Sigmoid colon (tissue), 4 donors: ENCODE results near the gene TNC.

ENCODE experiments used
- CTCF ChIP-seq, 4 experiments: fragments of 450-650 bp in 3 of 4; fragments of 200-600 bp in 1 of 4; IDR thresholded peaks; one replicate each; pipeline ENCODE4 v1.5.1; 2016 to 2019; ENCODE audit warnings: antibody characterized with exemption in 4 of 4, mild to moderate bottlenecking in 3 of 4, moderate library complexity in 2 of 4
- POLR2A ChIP-seq, 2 donors: fragments of 450-650 bp; IDR thresholded peaks; one replicate each; pipeline ENCODE4 v1.6.1; 2016; ENCODE audit warnings: antibody characterized with exemption in 2 of 2, mild to moderate bottlenecking in 2 of 2, moderate library complexity in 2 of 2
- POLR2AphosphoS5 ChIP-seq, 4 donors: sonication (generic); formaldehyde crosslinking; IDR thresholded peaks; one replicate each; pipeline ENCODE4 v1.6.1; 2017; ENCODE audit warnings: antibody characterized with exemption in 4 of 4

- TF ChIP-seq POLR2A (IDR thresholded peaks at IDR 0.05) (no peak), CTCF (IDR thresholded peaks at IDR 0.05) (no peak), POLR2AphosphoS5 (IDR thresholded peaks at IDR 0.05) (peak in 1 of 4 donors; percentile 11)
Observed at GRCh38 chr9:115103746-115104477, 14.0 kb downstream of the TNC start.
